ENCODE results near the gene POLG.

POLG gene

GRCh38 chr15:89330881-89331595, 3.6 kb downstream of the POLG start:
- TF ChIP-seq CTCF (IDR thresholded peaks at IDR 0.05; ENCODE audit: insufficient read depth, low read depth, low read length, missing control alignments): no peak
- H3K4me3 ChIP-seq (ENCODE audit: low read depth, low read length): no peak overlapping the region
- no peak for DNase-seq (ENCODE audit: low read depth)

GRCh38 chr15:89330119-89330518, 4.5 kb downstream of the POLG start:
- no peak for DNase-seq (ENCODE audit: low read depth)
- no peak overlapping the region for H3K4me3 ChIP-seq (ENCODE audit: low read depth, low read length)
- TF ChIP-seq CTCF (IDR thresholded peaks at IDR 0.05; ENCODE audit: insufficient read depth, low read depth, low read length, missing control alignments): no peak

- no peak for DNase-seq (ENCODE audit: low read depth)
- no peak overlapping the region for H3K4me3 ChIP-seq (ENCODE audit: low read depth, low read length)
- TF ChIP-seq CTCF (IDR thresholded peaks at IDR 0.05; ENCODE audit: insufficient read depth, low read depth, low read length, missing control alignments): no peak
Measured at GRCh38 chr15:89329329-89330084, 5.1 kb downstream of the POLG start.

GRCh38 chr15:89328398-89329254, 6.0 kb downstream of the POLG start:
- TF ChIP-seq CTCF (IDR thresholded peaks at IDR 0.05; ENCODE audit: insufficient read depth, low read depth, low read length, missing control alignments): no peak
- no peak overlapping the region for H3K4me3 ChIP-seq (ENCODE audit: low read depth, low read length)
- no peak for DNase-seq (ENCODE audit: low read depth)

- TF ChIP-seq CTCF (IDR thresholded peaks at IDR 0.05; ENCODE audit: insufficient read depth, low read depth, low read length, missing control alignments): no peak
- H3K4me3 ChIP-seq (ENCODE audit: low read depth, low read length): no peak overlapping the region
- no peak for DNase-seq (ENCODE audit: low read depth)
Measured at GRCh38 chr15:89327113-89327512, 7.5 kb downstream of the POLG start.

GRCh38 chr15:89326316-89326715, 8.3 kb downstream of the POLG start:
- no peak for TF ChIP-seq CTCF (IDR thresholded peaks at IDR 0.05; ENCODE audit: insufficient read depth, low read depth, low read length, missing control alignments)
- no peak for DNase-seq (ENCODE audit: low read depth)
- H3K4me3 ChIP-seq (ENCODE audit: low read depth, low read length): no peak overlapping the region
